ENCODE measurements around the gene ERGIC2.
"Not testable (repeated sequence)": the region's sequence is repeated elsewhere in the genome, so short reads cannot be mapped to it uniquely, and the experiment has no call there.

The ERGIC2 gene

GRCh38 chr12:29291226-29291625 lies 89.7 kb downstream of the ERGIC2 start:
- in situ Hi-C loops (cut with MboI; ENCODE audit: low sequenced_read_pairs, unreplicated experiment), result no loop called here
- no peak for TF ChIP-seq CTCF (IDR thresholded peaks at IDR 0.05; ENCODE audit: borderline replicate concordance, control extremely low read depth, extremely low read depth, insufficient read depth, missing control alignments)
- DNase-seq (ENCODE audit: low spot score), result no peak

GRCh38 chr12:29290475-29290874 lies 90.5 kb downstream of the ERGIC2 start:
- in situ Hi-C loops (cut with MboI; ENCODE audit: low sequenced_read_pairs, unreplicated experiment); DNase-seq (ENCODE audit: low spot score): not testable (repeated sequence)

- no peak for TF ChIP-seq CTCF (IDR thresholded peaks at IDR 0.05; ENCODE audit: borderline replicate concordance, control extremely low read depth, extremely low read depth, insufficient read depth, missing control alignments)
- no peak for DNase-seq (ENCODE audit: low spot score)
- in situ Hi-C loops (cut with MboI; ENCODE audit: low sequenced_read_pairs, unreplicated experiment), result no loop called here
Measured at GRCh38 chr12:29288031-29288430, 92.9 kb downstream of the ERGIC2 start.

GRCh38 chr12:29287622-29288021 lies 93.3 kb downstream of the ERGIC2 start:
- in situ Hi-C loops (cut with MboI; ENCODE audit: low sequenced_read_pairs, unreplicated experiment), result no loop called here
- DNase-seq (ENCODE audit: low spot score), result no peak
- no peak for TF ChIP-seq CTCF (IDR thresholded peaks at IDR 0.05; ENCODE audit: borderline replicate concordance, control extremely low read depth, extremely low read depth, insufficient read depth, missing control alignments)

All from GM13976 (cell line).